Measurements from ENCODE around the gene RAPH1. TPM values are rescaled to one million over a fixed set of nuclear protein-coding genes. Genes with fewer than 3 reads are reported as not detected.

The RAPH1 gene
- total RNA-seq, 1 donor from 2014 or later: 21.7 TPM

DNA sequence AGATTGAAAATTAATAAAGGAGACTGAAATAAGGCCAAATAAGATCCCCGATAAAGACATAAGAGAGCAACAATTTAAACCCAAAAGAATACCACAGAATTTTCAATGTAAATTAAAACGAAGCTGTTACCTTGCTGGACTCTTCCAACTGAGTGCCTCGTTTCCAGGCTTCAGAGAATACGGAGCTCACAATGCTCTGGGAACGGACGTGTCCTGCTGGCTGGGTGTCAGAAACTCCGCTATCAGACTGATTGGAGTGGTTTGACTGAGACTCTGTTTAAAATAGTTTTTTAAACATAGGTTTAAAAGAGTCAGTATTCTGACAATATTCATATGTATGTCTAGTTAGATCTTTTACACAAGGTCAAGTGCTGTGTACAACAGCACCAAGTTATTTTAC is 90.4 kb downstream of the RAPH1 start:
- DNase-seq (ENCODE audit: low spot score, unreplicated experiment): no peak
- no peak for TF ChIP-seq CTCF (IDR thresholded peaks at IDR 0.05; ENCODE audit: unreplicated experiment)
- peak overlapping the region; percentile 14 for H3K27ac Mint-ChIP-seq
- no peaks in the 10 kb centered on the region for H3K27me3 Mint-ChIP-seq
- no peaks in the 10 kb centered on the region for H3K9me3 Mint-ChIP-seq (ENCODE audit: low read depth)
- H3K4me3 Mint-ChIP-seq (ENCODE audit: low read depth): no peak overlapping the region
- H3K4me1 Mint-ChIP-seq (ENCODE audit: low read depth): peaks cover 19% of the 10 kb centered on the region
- peaks cover 2% of the 10 kb centered on the region for H3K36me3 Mint-ChIP-seq (ENCODE audit: insufficient read depth)

DNA sequence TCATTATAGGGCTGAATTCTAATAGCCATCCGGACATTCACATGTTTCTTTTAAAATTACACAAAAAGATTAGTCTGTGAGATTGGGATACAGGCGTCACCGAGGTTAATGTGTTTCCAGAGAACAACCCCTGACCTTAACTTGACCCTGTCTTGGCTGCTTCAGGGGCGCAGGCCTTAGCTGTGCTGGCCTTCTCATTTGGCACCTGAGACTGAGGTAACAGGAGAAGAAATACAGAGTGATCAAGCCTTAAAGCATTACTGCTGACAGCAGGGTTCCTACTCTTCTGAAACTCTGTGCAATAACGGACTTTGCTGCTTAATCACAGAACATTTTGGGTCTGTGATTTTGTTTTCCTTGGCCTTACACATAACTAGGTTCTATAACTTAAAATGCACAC is 92.6 kb downstream of the RAPH1 start:
- Mint-ChIP-seq H3K4me1 (ENCODE audit: low read depth) (peaks cover 25% of the 10 kb centered on the region), H3K27me3 (no peaks in the 10 kb centered on the region), H3K27ac (peak overlapping the region; percentile 17), H3K4me3 (ENCODE audit: low read depth) (no peak overlapping the region), H3K9me3 (ENCODE audit: low read depth) (no peaks in the 10 kb centered on the region), H3K36me3 (ENCODE audit: insufficient read depth) (peaks cover 6% of the 10 kb centered on the region)
- TF ChIP-seq CTCF (IDR thresholded peaks at IDR 0.05; ENCODE audit: unreplicated experiment): no peak
- DNase-seq (ENCODE audit: low spot score, unreplicated experiment): no peak

DNA sequence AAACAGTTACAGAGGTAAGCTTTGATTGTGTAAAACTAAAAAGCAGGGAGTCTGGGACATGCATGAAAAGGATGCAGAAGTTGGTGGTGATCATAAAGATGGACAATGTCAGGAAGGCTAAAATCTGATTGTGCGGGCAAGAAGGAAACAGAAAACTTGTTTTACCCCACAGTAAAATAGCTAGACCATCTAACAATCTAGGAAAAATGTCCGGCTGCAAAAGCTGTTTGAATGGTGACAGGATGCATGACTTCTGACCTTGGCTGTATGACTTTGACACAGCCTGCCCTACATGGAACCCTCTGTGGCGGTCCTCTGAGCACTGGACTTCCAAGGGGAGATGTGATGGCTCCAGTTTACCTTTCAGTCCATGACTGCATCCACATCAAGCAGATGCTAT is 93.6 kb downstream of the RAPH1 start:
- no peak for DNase-seq (ENCODE audit: low spot score, unreplicated experiment)
- Mint-ChIP-seq H3K9me3 (ENCODE audit: low read depth) (no peaks in the 10 kb centered on the region), H3K4me3 (ENCODE audit: low read depth) (no peak overlapping the region), H3K4me1 (ENCODE audit: low read depth) (peaks cover 25% of the 10 kb centered on the region), H3K36me3 (ENCODE audit: insufficient read depth) (peaks cover 6% of the 10 kb centered on the region), H3K27me3 (no peaks in the 10 kb centered on the region), H3K27ac (peak overlapping the region; percentile 86)
- no peak for TF ChIP-seq CTCF (IDR thresholded peaks at IDR 0.05; ENCODE audit: unreplicated experiment)

DNA sequence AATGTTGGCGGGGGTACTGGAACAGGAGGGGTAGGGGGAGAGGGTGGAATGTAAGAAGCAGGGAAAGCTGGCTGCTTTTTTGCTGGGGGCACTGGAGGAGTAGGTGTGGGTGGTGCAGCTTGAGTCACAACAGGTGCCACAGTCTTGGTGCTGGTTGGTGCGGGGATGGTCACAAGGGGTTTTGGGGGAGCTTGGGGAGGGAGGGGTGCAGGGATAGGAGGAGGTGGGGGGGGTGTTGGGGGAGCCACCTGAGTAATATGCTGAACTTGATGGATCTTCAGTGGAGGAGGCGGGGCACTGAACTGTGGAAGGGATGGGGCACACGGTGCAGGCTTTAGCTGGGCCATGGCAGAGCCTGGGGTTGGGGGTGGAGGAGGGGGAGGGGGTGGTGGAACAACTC is 94.4 kb downstream of the RAPH1 start:
- H3K4me3 Mint-ChIP-seq (ENCODE audit: low read depth): no peak overlapping the region
- H3K27ac Mint-ChIP-seq: no peak overlapping the region

GRCh38 chr2:203438528-203438927 is 96.6 kb downstream of the RAPH1 start:
- peaks cover 25% of the 10 kb centered on the region for H3K4me1 Mint-ChIP-seq (ENCODE audit: low read depth)
- no peak for DNase-seq (ENCODE audit: low spot score, unreplicated experiment)
- peaks cover 6% of the 10 kb centered on the region for H3K36me3 Mint-ChIP-seq (ENCODE audit: insufficient read depth)
- H3K4me3 Mint-ChIP-seq (ENCODE audit: low read depth): no peak overlapping the region
- H3K9me3 Mint-ChIP-seq (ENCODE audit: low read depth): no peaks in the 10 kb centered on the region
- no peak for TF ChIP-seq CTCF (IDR thresholded peaks at IDR 0.05; ENCODE audit: unreplicated experiment)
- no peaks in the 10 kb centered on the region for H3K27me3 Mint-ChIP-seq
- no peak overlapping the region for H3K27ac Mint-ChIP-seq

More for the DNA sequence above, 94.4 kb downstream of the RAPH1 start:
- DNase-seq (ENCODE audit: low spot score, unreplicated experiment): no peak
- Mint-ChIP-seq H3K27me3 (no peaks in the 10 kb centered on the region), H3K9me3 (ENCODE audit: low read depth) (no peaks in the 10 kb centered on the region), H3K36me3 (ENCODE audit: insufficient read depth) (peaks cover 6% of the 10 kb centered on the region), H3K4me1 (ENCODE audit: low read depth) (peaks cover 25% of the 10 kb centered on the region)
- TF ChIP-seq CTCF (IDR thresholded peaks at IDR 0.05; ENCODE audit: unreplicated experiment): no peak
